HG03565 (cell line): Measurements from ENCODE around the gene MOCS1.
"Not testable (repeated sequence)": the region's sequence is repeated elsewhere in the genome, so short reads cannot be mapped to it uniquely, and the experiment has no call there.

Experiments
- ATAC-seq: cut with Tn5 transposase; IDR thresholded peaks from one replicate; pipeline ENCODE4 v1.9.1; 2021; ENCODE audit warnings: mild to moderate bottlenecking, moderate library complexity; ENCODE audit not compliant: unreplicated experiment

Gene MOCS1

GRCh38 chr6:39934131-39934757 lies at the start of gene MOCS1:
Gene MOCS1 (minus strand): TSS chr6:39934462. CDS start chr6:39934417, 45 bp downstream.
- no peak for ATAC-seq

DNA sequence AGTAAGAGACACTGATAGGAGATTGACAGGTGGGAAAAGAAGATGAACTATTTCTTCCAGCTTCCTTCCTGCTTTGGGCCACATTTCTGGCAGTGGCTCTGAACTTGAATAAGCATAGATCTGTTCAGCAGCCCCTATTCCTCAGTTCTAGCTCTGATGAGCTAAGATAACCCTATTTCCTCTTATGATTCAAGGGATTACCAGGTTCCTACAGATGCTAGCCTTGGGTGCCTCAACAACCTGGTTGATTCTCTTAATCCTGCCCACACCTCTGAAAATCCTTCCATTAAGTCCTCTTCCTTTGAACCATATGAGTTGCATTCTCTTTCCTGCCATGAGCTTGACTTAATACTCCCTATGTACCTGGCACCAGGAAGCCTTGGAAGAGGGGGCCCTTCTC lies 49.8 kb upstream of the MOCS1 start:
- ATAC-seq = no peak

DNA sequence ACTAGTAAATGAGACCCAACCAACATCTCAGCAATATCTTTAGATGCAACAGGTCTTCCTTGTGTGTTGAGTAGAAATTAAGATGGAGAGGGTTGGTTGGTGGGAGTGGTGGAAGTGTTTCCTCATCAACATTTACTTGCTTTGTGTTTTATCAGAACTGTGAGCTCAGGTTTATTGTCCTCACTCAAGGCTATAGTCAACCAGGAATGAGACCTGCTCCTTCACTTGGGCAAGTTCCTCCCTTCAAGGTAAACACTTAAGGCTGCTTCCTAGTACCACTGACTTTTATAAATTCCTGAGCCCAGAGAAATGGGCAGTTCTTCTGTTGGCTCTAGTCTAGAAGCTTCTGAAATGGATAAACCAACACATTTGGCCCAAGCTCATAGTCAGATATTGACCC lies 48.9 kb upstream of the MOCS1 start:
- ATAC-seq = no peak

DNA sequence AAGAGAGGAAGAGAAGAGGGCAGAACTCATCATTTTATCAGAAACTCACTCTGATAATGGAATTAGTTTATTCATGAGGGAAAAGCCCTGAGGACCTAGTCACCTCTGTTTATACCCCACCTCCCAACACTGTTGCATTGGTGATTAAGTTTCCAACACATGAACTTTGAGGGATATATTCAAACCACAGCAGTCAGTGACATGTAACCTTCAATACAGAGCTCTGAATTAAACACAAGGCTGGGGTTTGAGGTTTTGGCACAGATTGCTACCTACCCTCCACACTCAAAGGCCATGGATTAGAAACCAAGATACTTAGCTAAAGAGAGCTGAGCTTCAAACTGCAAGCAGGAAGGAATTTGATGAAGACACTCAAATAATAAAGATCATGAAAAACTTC lies 48.5 kb upstream of the MOCS1 start:
- no peak for ATAC-seq

- ATAC-seq = no peak
Observed at GRCh38 chr6:39980839-39981580, 46.7 kb upstream of the MOCS1 start.

- no peak for ATAC-seq
Observed at GRCh38 chr6:39979461-39980328, 45.4 kb upstream of the MOCS1 start.

DNA sequence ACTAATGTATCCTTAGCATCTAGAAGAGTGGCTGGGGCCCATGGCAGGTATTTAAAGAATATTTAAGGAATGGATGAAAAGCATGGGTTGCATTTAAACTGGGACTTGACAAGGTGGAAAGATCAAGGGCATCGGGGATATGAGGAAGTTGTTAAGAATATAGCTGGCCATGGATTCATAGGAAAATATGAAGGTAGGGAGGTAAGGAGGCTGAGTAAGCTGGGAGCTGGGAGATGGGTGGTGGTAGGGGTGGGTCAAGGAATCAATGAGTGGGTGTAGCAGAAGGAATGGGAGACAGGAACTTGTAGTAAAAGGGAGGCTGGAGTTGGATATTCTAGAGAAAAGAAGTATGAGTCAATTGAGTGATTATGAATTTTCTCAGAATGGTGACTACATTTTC lies 44.0 kb upstream of the MOCS1 start:
- no peak for ATAC-seq

DNA sequence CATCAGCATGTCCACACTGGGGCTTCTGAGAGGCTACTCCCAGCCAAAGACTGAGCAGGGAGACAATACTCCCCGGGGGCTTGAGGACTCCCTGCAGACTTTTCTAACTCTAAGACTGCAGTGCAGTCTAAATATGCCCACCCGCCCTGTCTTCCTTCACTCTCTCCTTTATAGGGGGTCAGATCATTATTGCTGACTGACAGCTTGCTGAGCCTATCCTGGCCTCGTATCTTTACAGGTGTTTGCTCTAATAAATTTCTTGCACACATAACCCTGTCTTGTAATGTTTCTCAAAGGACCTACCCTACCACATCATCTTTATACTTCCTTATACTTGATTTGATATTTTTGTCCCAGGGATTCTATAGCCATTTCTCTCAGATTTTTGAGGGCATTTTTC lies 39.4 kb upstream of the MOCS1 start:
- ATAC-seq = no peak

DNA sequence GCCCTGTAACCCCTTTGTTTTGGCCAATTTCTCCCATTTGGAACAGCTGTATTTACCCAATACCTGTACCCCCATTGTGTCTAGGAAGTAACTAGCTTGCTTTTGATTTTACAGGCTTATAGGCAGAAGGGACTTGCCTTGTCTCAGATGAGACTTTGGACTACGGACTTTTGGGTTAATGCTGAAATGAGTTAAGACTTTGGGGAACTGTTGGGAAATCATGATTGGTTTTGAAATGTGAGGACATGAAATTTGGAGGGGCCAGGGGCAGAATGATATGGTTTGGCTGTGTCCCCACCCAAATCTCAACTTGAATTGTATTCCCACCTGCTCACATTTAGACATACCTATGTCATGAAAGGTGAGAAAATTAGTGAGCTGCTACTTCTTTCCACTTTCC lies 38.5 kb upstream of the MOCS1 start:
- not testable (repeated sequence) for ATAC-seq

DNA sequence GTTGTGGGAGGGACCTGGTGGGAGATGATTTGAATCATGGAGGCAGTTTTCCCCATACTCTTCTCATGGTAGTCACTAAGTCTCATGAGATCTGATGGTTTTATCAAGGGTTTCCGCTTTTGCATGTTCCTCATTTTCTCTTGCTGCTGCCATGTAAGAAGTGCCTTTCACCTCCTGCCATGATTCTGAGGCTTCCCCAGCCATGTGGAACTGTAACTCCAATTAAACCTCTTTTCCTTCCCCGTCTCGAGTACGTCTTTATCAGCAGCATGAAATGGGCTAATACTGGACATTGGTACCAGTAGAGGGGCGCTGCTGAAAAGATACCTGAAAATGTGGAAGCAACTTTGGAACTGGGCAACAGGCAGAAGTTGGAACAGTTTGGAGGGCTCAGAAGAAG lies 36.9 kb upstream of the MOCS1 start:
- ATAC-seq = not testable (repeated sequence)

GRCh38 chr6:39965751-39966150 lies 31.5 kb upstream of the MOCS1 start:
- ATAC-seq = no peak

DNA sequence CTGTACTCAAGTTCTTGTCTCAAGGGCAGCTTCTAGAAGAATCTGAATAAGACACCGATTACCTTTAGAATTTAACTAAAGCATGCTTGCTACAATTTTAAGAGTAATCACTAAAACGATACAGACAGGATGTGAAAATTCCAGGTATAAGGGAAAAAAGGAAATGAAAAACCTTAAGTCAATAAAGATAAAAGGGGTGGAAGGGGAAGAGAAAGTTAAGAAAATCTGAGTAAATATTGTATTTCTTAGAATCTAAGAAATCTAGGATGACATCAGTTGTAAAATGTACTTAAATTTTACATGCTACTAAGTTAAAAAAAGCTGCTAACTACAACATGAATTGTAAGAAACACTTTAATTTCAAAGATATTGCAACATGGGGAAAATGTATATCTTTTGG lies 30.3 kb upstream of the MOCS1 start:
- ATAC-seq = no peak

DNA sequence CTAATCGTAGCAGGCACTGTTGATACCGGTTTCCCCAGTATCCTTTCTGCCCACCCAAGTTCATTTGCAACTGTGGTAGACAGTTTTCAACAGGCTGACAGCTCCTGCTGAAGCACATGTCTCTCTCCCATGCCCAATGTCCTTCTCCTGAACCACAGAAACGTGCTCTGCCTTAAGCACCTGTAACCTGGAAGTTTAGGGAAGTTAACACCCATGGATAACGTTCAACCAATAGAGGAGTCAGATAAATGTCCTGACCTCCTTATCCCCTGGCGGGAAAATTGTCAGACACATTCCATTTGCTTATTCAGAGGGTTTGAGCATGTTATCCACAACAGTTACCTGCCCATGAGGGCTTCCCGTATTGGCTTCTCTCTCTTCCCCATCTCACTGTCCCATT lies 29.8 kb upstream of the MOCS1 start:
- no peak for ATAC-seq

- ATAC-seq = no peak
Observed at GRCh38 chr6:39962831-39963230, 28.6 kb upstream of the MOCS1 start.

- ATAC-seq = no peak
Observed at GRCh38 chr6:39961178-39961577, 26.9 kb upstream of the MOCS1 start.

- no peak for ATAC-seq
Observed at GRCh38 chr6:39958947-39959346, 24.7 kb upstream of the MOCS1 start.

DNA sequence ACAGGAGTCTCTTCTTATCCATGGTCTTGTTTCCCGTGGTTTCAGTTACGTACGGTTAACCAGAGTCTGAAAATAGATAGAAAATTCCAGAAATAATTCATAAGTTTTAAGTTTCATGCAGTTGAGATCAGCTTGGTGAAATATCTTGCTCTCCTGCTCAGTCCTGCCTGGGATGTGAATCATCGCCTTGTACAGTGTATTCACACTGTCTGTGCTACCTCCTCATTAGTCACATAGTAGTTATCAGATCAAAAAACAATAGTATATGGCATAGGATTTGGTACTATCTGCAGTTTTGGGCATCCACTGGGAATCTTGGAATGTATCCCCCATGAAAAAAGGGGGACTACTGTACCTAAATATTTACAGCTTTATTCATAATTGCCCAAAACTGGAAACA lies 22.7 kb upstream of the MOCS1 start:
- ATAC-seq = no peak

- no peak for ATAC-seq
Observed at GRCh38 chr6:39953076-39953618, 18.9 kb upstream of the MOCS1 start.

GRCh38 chr6:39952167-39952566 lies 17.9 kb upstream of the MOCS1 start:
- ATAC-seq = no peak

GRCh38 chr6:39951716-39952115 lies 17.5 kb upstream of the MOCS1 start:
- ATAC-seq = no peak

GRCh38 chr6:39951191-39951590 lies 16.9 kb upstream of the MOCS1 start:
- ATAC-seq = no peak
